Left renal pelvis (tissue), 4 donors: ENCODE measurements around the gene KCNK1. TPM values are rescaled to one million over a fixed set of nuclear protein-coding genes. Genes with fewer than 3 reads are reported as not detected.
A peak's percentile ranks its signal among the peaks of the same experiment; 100 is the strongest.

Experiments
- DNase-seq, 4 donors: peaks; one replicate each; pipeline ENCODE4 v3.0.0-alpha.2; 2013; ENCODE audit warnings: low read depth in 4 of 4, low spot score in 3 of 4
- polyA plus RNA-seq, 4 donors: library from polyadenylated mRNA; unstranded; fragments of 120-200 nt; gene quantifications; one replicate each; pipeline ENCODE4 v1.2.1, GENCODE V29; 2013; ENCODE audit not compliant: insufficient read length in 4 of 4

Gene KCNK1
- polyA plus RNA-seq, 4 donors = 6.5 to 21.1 (median 7.6) TPM

DNA sequence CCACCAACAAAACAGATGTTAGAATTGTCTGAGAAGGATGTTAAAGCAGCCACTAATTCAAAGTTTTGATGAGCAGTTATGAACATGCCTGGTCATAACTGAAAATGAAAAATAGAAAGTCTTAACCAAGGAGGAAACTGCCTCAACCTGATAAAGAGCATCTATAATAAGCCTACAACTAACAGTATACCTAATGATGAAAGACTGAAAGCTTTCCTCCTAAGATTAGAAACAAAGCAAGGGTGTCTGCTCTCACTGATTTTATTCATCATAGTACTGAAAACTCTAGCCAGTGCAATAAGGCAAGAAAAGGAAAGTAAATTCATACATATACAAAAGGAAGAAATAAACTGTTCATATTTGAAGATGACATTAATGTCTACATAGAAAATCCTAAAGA lies 82.0 kb downstream of the KCNK1 start:
- no peak for DNase-seq

DNA sequence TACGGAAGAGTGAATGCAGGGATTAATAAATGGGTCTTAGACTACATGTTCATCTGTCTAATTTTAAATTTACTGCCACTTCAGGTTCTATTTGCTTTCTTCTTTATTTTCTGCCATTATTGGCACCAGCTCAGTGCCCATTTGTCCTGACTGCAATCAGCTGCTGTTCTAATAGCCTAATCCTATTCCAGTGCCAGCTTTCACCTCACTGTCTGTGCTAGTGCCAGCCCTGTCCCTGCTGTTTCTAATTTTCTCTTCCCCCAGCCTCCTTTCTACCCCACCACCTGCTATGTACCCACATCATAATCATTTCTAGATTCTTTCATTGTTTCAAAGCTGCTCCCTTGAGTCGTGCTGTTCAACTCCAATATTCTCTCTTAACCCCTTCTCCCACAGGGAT lies 86.4 kb downstream of the KCNK1 start:
- DNase-seq = no peak

DNA sequence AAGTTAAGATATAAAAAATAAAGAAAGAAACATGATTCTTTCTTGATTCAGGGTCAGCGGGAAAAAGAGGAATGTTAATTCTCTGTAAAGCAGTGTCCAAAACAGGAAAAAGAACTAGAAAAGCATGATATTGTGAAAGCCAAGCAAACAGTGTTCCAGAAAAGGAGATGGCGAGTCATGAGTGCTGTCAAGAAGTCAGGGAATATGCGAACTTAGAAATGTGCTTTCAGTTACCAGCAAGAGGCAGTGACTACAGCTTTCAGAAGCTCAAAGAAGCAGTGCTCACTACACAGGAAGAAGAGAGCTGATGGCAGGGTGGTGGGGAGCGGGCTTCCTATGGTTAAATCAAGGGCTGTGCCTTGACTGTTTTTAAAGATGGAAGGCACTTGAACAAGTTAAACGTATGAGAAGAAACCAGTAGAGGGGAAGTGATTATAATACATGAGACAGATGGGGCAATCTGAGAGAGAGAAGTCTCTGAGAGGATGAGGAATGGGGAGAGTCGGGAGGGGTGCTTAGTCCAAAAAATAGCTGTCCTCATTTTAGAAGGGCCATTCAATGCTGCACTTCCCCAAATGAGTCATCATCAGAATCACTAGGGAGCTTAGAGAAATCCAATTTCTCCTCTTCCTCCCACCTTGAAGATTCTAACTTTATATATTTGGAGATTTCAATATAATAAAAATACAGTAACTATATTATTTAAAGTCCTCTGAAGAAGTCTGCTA lies 90.4 kb downstream of the KCNK1 start:
- no peak for DNase-seq

DNA sequence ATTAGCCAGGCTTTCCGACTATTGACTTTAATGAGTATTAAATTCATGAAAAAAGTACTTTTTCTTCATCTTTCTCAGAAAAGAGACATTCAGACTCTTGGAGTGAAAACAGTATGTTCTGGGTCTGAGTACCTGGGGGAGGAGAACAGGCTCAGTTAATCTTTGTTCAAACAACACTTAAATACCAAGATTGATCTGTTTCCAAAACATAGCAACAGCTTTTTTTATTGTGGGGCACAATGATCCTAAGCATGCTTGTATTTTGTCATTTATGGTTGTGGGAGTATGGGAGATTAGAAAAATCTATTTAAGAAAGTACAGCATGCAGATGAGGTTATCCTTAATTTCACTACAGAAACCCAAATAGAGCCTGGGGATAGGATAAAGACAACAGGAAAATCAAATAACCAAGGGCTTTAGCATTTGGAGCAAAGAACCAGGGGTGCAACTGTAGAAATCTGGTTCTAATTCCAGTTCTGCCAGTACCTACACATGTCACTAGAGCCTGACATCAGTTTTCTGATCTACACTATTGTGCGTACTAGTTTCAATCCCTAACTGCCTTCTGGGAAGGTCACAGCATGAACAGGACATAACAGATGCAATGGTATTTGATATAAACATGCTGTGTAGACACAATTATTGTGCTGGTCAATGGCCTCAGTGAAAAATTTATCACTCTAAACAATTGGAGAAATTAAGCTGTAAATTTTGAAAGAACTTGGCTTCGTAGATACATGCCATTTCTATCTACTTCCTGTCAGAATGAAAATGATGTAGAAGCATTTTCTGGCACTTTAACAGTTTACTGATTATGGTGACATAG lies 91.2 kb downstream of the KCNK1 start:
- DNase-seq = peak in 1 of 4 donors; percentile 7

DNA sequence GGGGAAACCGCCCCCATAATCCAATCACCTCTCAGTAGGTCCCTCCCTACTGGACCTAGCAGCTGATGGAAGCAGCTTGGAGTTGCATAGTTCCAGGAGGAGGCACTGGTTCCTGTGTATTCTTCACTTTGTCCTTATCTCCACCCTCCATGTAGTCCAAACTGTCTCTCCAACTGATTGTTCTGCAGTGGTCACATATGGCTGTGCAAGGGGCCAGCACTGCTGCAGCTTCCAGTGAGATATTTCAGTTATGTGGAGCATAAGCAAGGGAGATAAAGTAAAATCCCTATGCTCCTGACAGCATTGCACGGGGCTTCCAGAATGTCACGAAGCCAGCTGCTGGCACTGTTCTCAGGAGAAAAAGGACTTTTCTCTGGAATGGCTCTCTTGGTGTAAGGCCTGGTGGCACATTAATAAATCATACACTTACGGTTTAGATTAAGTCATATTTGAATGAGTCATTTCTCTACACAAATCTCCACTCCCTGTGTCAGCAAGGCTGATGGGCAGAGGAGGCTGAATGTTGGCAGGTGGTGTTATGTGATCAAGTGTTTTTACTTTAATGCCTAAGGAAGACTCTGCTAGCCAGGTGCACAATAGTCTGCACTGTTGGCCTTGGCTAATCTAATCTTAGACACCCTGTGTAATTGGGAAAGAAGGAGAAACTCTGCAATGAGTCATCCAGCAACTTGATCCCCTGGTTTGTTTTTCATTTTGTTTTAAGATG lies 93.4 kb downstream of the KCNK1 start:
- DNase-seq = no peak

DNA sequence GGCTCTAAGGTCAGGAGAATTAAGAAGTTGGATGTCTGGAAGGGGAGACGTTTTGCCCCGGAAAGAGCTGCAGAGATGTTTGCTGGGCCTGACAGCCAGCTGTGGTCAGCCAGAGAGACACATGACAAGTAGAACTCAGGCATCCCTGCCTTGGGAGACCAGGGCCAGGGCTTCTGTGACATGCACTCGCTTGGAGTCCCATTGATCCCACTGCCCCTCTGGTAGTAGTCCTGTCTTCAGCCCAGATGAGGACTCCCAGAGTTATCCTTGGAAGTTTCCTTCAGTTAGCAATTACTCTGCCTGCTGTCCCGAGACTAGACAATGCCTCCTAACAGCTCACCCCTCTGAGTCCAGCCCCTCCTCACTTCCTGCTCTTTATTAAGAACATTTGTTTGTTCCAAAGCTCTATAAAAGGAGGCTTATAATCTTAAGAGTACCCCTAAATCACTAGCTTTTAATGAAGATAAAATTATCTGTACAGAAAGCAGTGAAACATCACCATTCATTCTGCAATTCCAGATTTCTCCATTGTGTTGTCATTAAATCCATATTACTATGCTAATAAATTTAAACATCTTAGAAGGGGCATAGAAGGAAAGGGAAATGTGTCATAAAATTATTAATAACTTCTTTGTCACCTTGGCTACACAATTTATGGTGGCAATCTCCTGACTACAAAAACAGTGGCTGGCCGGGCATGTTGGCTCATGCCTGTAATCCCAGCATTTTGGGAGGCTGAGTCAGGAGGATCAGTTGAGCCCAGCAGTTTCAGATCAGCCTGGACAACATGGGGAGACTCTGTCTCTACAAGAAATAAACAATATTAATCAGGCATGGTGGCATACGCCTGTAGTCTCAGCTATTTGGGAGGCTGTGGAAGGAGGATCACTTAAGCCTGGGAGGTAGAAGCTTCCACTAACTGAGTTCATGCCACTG lies 94.2 kb downstream of the KCNK1 start:
- peak in 1 of 4 donors; percentile 14 for DNase-seq

DNA sequence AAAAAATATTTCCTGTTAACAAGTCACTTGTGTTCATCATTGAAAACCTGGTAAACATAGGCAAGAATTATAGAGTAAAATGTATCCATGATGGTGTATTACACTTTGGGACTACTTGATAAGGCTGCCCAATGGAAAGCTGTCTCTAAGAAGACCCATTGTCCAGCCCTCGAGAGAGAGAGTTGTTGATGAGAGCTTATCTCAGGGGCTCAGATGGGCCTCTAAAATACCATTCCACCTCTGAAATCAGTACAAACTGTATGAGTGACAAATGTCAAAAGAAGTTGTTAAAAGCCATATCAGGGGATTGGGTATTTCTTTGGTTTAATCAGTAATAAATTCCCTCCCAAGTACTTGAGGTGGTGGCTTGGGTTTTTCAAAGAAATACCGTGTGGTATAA lies 96.1 kb downstream of the KCNK1 start:
- no peak for DNase-seq

DNA sequence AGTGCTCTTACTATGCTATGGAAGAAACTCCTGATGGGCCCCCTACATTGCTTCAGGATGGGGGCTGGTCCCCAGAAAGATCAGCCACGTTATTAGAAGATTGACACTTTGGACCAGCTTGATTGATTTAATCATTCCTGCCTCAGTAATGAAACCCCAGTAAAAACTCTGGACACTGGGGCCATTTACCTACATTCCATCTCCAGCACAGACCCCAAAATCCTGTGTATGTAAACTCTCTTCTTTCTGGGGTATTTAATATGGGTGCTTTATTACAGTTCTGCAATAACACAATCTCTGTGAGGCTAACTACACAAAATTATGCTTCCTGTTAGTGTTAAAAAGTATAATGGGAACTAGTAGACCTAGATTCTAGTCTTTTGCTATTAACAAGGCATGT lies 96.6 kb downstream of the KCNK1 start:
- DNase-seq = no peak

DNA sequence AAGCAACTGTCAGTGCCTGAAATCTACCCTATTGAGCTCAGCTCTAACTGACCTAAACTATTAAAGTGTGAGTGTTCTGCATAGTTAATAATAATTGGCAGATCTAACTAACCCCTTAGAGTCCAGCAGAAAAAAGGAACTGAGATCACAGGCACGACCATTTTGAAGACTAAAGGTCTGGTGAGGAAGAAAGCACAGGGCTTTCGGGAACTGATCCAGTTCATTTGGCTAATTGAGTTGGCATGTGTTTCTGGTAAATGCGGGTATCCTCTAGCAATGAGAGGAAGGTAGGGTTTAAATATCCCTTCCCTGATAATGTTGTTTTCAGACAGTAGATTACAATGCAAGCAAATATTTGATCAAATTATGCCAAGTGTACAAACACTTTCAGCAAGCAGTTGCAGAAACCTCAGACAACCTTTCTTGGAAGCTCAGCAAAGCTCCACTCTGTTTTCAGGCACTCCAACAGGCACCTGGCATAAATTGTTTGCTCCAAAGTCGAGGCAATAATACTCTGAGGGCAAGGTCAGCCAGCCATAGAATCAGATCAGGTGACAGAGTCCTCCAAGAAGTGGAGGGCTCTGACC lies 100.8 kb downstream of the KCNK1 start:
- no peak for DNase-seq

DNA sequence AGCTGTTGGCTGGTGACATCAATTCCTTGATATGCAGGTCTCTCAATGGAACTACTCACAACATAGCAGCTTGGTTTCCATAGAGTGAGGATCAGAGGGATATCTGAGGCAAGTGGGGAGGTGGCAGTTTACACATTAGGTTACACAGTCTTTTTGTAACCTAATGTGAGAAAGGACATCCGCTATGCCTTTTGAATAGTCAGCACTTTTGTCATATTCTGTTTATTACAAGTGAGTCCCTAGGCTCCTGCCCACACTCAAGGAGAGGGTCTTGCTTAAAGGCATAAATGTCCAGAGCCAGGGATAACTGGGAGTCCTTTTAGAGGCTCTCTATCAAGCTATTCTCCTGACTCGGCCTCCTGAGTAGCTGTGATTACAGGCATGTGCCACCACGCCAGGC lies 104.2 kb downstream of the KCNK1 start:
- DNase-seq = no peak

DNA sequence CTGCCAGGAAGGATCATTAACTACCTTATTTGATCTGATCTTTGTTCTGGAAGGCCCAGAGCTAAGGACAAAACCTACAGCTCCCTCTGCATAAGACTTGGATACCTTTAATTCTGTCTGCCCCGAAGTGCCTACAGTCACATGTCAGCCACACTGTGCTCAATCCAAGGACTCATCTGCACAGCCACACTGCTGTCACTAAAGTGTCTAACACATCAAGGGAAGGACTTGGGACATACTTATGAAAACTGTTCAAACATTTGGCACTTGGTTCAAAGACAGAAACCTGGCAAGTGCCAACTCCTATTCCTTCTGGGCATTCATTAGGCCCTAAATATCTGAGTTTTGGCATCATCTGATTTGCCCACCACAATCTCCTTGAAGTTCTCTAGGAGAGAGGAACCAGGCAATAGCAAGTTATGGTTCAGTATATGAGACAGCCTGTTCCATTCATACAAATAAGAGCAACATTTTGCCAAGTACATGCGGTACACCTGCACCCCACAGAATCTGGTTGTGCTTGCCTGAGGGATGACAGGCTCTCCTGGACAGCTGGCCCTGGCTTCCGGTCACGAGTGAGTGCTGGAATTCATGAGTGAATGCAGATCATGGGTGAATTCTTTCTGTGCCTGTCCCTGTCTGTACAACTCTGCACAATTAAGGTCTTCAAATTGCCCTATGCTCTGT lies 105.9 kb downstream of the KCNK1 start:
- no peak for DNase-seq

DNA sequence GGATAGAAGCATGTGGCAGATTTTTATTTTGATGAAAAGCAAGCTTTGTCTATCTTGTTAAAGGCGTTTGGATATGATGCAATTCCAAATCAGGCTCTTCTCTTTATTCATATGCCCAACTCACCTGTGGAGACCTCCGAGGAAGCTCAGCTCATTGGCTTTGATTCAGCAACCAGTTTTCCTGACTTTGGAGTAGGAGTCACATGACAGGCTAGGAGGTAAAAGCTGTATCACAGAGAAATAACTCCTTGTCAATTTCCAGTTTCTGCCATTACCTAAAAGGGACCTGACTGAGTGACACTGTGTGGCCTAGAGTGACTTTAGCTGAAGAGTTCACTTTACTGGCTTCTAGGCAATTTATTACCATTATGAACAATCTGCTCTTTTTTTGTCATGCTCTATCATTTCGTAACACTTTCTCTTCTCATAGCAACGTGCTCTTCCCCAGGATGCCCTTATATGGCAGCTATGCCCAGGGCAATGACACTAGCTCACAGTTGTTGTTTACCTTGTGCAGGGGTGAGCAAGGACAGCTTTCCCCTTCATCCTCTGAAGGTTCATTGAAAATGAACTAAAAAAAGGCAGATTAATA lies 107.2 kb downstream of the KCNK1 start:
- DNase-seq = no peak
